T1000 (cell line): ENCODE data around the gene ADSS2.
"Not testable (repeated sequence)": the region's sequence is repeated elsewhere in the genome, so short reads cannot be mapped to it uniquely, and the experiment has no call there.

ENCODE experiments used
- DNase-seq: peaks from one replicate; lab custom pipeline; 2025; ENCODE audit warnings: mixed read lengths; lab: John Stamatoyannopoulos, UW

Gene ADSS2

GRCh38 chr1:244451539-244451950 is at the start of gene ADSS2:
ADSS2 (minus strand) TSS chr1:244451909; CDS start chr1:244451817, 92 bp downstream.
- no peak for DNase-seq

- DNase-seq: not testable (repeated sequence)
Observed at GRCh38 chr1:244500515-244500914, 48.8 kb upstream of the ADSS2 start.

GRCh38 chr1:244499484-244499883 is 47.8 kb upstream of the ADSS2 start:
- not testable (repeated sequence) for DNase-seq

GRCh38 chr1:244497805-244498204 is 46.1 kb upstream of the ADSS2 start:
- DNase-seq: no peak

GRCh38 chr1:244496186-244496585 is 44.5 kb upstream of the ADSS2 start:
- no peak for DNase-seq

- no peak for DNase-seq
Observed at GRCh38 chr1:244494653-244495052, 42.9 kb upstream of the ADSS2 start.

- not testable (repeated sequence) for DNase-seq
Observed at GRCh38 chr1:244484971-244485370, 33.3 kb upstream of the ADSS2 start.

GRCh38 chr1:244473059-244473605 is 21.4 kb upstream of the ADSS2 start:
- no peak for DNase-seq

- DNase-seq: no peak
Observed at GRCh38 chr1:244466724-244467123, 15.0 kb upstream of the ADSS2 start.

- DNase-seq: peak; percentile 63
Observed at GRCh38 chr1:244461245-244462071, 9.7 kb upstream of the ADSS2 start, which contains the start of gene CATSPERE. CATSPERE (plus strand) TSS chr1:244461273; CDS start chr1:244461430, 157 bp downstream.

- DNase-seq: peak; percentile 5
Observed at GRCh38 chr1:244460197-244460596, 8.5 kb upstream of the ADSS2 start.

- DNase-seq: no peak
Observed at GRCh38 chr1:244458781-244459180, 7.1 kb upstream of the ADSS2 start.

- DNase-seq: no peak
Observed at GRCh38 chr1:244456586-244456985, 4.9 kb upstream of the ADSS2 start.

GRCh38 chr1:244454412-244454811 is 2.7 kb upstream of the ADSS2 start:
- no peak for DNase-seq

GRCh38 chr1:244451951-244452795 is 464 bp upstream of the ADSS2 start:
- DNase-seq: peak; percentile 98

GRCh38 chr1:244450597-244451538 is 841 bp downstream of the ADSS2 start:
- DNase-seq: peak; percentile 5

GRCh38 chr1:244449936-244450508 is 1.7 kb downstream of the ADSS2 start:
- no peak for DNase-seq

- no peak for DNase-seq
Observed at GRCh38 chr1:244448279-244449036, 3.3 kb downstream of the ADSS2 start.

GRCh38 chr1:244447552-244447951 is 4.2 kb downstream of the ADSS2 start:
- no peak for DNase-seq

GRCh38 chr1:244447024-244447423 is 4.7 kb downstream of the ADSS2 start:
- no peak for DNase-seq
